ENCODE results near the gene ZSWIM4. TPM values are rescaled to one million over a fixed set of nuclear protein-coding genes. Genes with fewer than 3 reads are reported as not detected.

ZSWIM4 gene
- total and polyA plus RNA-seq, 2 of the 13 experiments (the other 11 are each of a cell fraction or from before 2014, with no cell fraction given): 0.33 to 0.86 TPM

DNA sequence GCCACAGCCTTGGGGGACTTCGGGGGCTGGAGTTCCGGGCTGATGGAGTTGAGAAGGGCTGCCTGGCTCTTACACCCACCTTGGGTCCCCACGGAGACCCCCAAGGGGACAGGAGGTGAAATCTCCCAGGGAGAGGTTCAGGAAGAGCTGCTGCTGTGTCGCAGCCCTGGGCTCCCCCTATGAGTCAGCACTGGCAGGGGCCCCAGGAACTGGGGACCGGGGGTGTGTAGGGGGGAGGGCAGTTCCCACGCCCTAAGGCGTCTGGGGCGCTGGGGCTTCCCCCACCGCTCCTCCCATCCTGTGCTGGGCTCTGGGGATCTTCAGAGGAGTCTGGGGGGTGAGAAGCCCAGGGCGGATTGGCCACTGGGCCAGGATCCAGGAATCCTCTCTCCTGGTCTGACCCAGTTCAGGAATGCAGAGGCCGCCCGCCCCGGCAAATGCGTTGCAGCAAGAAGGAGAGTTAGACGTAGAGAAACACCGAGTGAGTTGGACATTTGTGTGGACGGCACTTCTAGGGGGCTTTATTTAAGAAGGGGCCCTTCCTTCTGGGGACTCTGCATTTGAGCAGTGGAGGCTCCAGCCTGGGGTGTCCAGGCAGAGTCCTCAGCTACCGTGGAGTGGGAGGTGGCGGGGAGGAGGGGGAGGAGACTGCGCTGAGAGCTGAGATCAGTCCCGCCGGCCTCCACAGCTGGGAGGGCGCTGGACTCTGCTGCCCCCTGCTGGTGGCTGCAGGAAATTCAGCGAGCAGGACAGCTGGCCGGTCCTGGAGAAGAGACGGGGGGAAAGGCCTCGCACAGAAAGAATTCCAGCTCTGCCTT is 66.7 kb downstream of the ZSWIM4 start (continued):
- TF ChIP-seq, protein P1, sequence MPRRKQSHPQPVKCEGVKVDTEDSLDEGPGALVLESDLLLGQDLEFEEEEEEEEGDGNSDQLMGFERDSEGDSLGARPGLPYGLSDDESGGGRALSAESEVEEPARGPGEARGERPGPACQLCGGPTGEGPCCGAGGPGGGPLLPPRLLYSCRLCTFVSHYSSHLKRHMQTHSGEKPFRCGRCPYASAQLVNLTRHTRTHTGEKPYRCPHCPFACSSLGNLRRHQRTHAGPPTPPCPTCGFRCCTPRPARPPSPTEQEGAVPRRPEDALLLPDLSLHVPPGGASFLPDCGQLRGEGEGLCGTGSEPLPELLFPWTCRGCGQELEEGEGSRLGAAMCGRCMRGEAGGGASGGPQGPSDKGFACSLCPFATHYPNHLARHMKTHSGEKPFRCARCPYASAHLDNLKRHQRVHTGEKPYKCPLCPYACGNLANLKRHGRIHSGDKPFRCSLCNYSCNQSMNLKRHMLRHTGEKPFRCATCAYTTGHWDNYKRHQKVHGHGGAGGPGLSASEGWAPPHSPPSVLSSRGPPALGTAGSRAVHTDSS (CRISPR knock-in tag; conservative IDR thresholded peaks at IDR 0.05): no peak
- TF ChIP-seq ZNF101 (CRISPR knock-in tag; IDR thresholded peaks at IDR 0.05; ENCODE audit: borderline replicate concordance, low read depth) (no peak), ZMAT3 (CRISPR knock-in tag; conservative IDR thresholded peaks at IDR 0.05) (no peak), RXRB (CRISPR knock-in tag; IDR thresholded peaks at IDR 0.05; ENCODE audit: borderline replicate concordance) (peak; percentile 62; the same call in 1 of the 2 replicates), ZNF460 (CRISPR knock-in tag; IDR thresholded peaks at IDR 0.05; ENCODE audit: borderline replicate concordance) (no peak), ADNP (CRISPR knock-in tag; IDR thresholded peaks at IDR 0.05) (no peak), PAXIP1 (CRISPR knock-in tag; conservative IDR thresholded peaks at IDR 0.05) (peak; percentile 29; the same call in 1 of the 2 replicates), THRA (CRISPR knock-in tag; IDR thresholded peaks at IDR 0.05; ENCODE audit: borderline replicate concordance) (peak; percentile 77), FOSL1 (CRISPR knock-in tag; IDR thresholded peaks at IDR 0.05; ENCODE audit: borderline replicate concordance) (no peak), GPN1 (CRISPR knock-in tag; IDR thresholded peaks at IDR 0.05; ENCODE audit: borderline replicate concordance) (no peak), ZNF782 (CRISPR knock-in tag; IDR thresholded peaks at IDR 0.05; ENCODE audit: borderline replicate concordance) (no peak), GABPA (IDR thresholded peaks at IDR 0.05; ENCODE audit: low read depth, low read length) (no peak), GABPA (CRISPR knock-in tag; IDR thresholded peaks at IDR 0.05; ENCODE audit: low read depth) (0 out of 2 replicates have a peak, but pooled peaks have one; percentile 28), ZNF281 (CRISPR knock-in tag; IDR thresholded peaks at IDR 0.05; ENCODE audit: borderline replicate concordance) (0 out of 2 replicates have a peak, but pooled peaks have one; percentile 51), ETV5 (CRISPR knock-in tag; IDR thresholded peaks at IDR 0.05; ENCODE audit: borderline replicate concordance) (no peak; the same call in 1 of the 2 replicates), ZNF160 (CRISPR knock-in tag; IDR thresholded peaks at IDR 0.05) (no peak), ZNF230 (CRISPR knock-in tag; IDR thresholded peaks at IDR 0.05) (no peak)
- TF ChIP-seq, protein P2, sequence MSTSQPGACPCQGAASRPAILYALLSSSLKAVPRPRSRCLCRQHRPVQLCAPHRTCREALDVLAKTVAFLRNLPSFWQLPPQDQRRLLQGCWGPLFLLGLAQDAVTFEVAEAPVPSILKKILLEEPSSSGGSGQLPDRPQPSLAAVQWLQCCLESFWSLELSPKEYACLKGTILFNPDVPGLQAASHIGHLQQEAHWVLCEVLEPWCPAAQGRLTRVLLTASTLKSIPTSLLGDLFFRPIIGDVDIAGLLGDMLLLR (CRISPR knock-in tag; IDR thresholded peaks at IDR 0.05): no peak
